AG04450 (cell line): ENCODE results near the gene POGLUT2. TPM values are rescaled to one million over a fixed set of nuclear protein-coding genes. Genes with fewer than 3 reads are reported as not detected.

Experiments
- CTCF ChIA-PET: fragments of 300-600, 350-600 bp; formaldehyde crosslinking; extraction: SDS; loops from one replicate; lab custom pipeline; 2022; ENCODE audit warnings: antibody characterized with exemption, inconsistent platforms; lab: Charles Lee
- POLR2A ChIA-PET: fragments of 350-600 bp; formaldehyde crosslinking; extraction: SDS; loops from one replicate; lab custom pipeline; 2021; ENCODE audit warnings: antibody characterized with exemption, inconsistent platforms; lab: Yijun Ruan, JAX
- DNase-seq: peaks from one replicate; pipeline ENCODE4 v3.0.0-alpha.2; 2011; ENCODE audit warnings: low read depth, low spot score
- H3K27ac ChIP-seq: one replicate; pipeline ENCODE4 v1.5.1; 2012; ENCODE audit warnings: low read depth, low read length, control low read depth
- H3K27me3 ChIP-seq: one replicate; pipeline ENCODE4 v1.6.0; 2012; ENCODE audit warnings: low read length; ENCODE audit not compliant: control insufficient read depth, insufficient read depth
- H3K4me3 ChIP-seq: 2 replicates; pipeline ENCODE4 v1.5.1; 2011; ENCODE audit warnings: mild to moderate bottlenecking, low read depth, low read length, control low read depth
- H3K9me3 ChIP-seq: 2 replicates; pipeline ENCODE4 v1.5.1; 2012; ENCODE audit warnings: low read length; ENCODE audit not compliant: control insufficient read depth, insufficient read depth
- CTCF ChIP-seq: IDR thresholded peaks from 2 replicates; pipeline ENCODE4 v1.5.1; 2011; ENCODE audit warnings: low read depth, low read length, control low read depth, inconsistent platforms
- polyA plus RNA-seq: library from polyadenylated mRNA; depleted of rRNA; stranded (reverse); fragments of >200 nt; gene quantifications from 2 replicates; pipeline ENCODE4 v1.2.3, GENCODE V29; 2011

Gene POGLUT2
- polyA plus RNA-seq, 1 experiment: 24.8 TPM

- Histone ChIP-seq H3K27me3 (no peaks in the 10 kb centered on the region), H3K27ac (peak overlapping the region; percentile 92), H3K9me3 (no peaks in the 10 kb centered on the region; the same call in 1 of the 2 replicates), H3K4me3 (peak overlapping the region; percentile 95)
- POLR2A ChIA-PET: interaction anchor here (1.0 to 2.3 kb wide), 8 partner anchors 19 to 253 kb away, joined by 3 to 15 read pairs (median 4); partner anchors contain the start of genes TEX30 and TPP2
- DNase-seq: no peak
- CTCF ChIA-PET: interaction anchor here (1.0 to 2.4 kb wide), 4 partner anchors 25 to 265 kb away, joined by 3 to 11 read pairs (median 4); no protein-coding TSS in a partner anchor
- TF ChIP-seq CTCF: no peak
These were observed 46.5 kb upstream of the POGLUT2 start for GRCh38 chr13:102845289-102845629.

GRCh38 chr13:102839462-102839861 lies 40.7 kb upstream of the POGLUT2 start:
- no peak for DNase-seq
- Histone ChIP-seq H3K4me3 (no peak overlapping the region), H3K27me3 (no peaks in the 10 kb centered on the region), H3K9me3 (no peaks in the 10 kb centered on the region), H3K27ac (no peak overlapping the region)
- CTCF ChIA-PET: interaction anchor here (1.6 kb wide), 1 partner anchor 31 kb away, joined by 5 read pairs; no protein-coding TSS in a partner anchor
- TF ChIP-seq CTCF: no peak
- POLR2A ChIA-PET: no interaction called here

- Histone ChIP-seq H3K27me3 (no peaks in the 10 kb centered on the region), H3K9me3 (no peaks in the 10 kb centered on the region), H3K4me3 (no peak overlapping the region), H3K27ac (no peak overlapping the region)
- POLR2A ChIA-PET: no interaction called here
- no peak for TF ChIP-seq CTCF
- CTCF ChIA-PET: interaction anchor here (1.6 kb wide), 1 partner anchor 32 kb away, joined by 5 read pairs; no protein-coding TSS in a partner anchor
- no peak for DNase-seq
These were observed 40.2 kb upstream of the POGLUT2 start for GRCh38 chr13:102838982-102839381.

- DNase-seq: no peak
- POLR2A ChIA-PET: no interaction called here
- Histone ChIP-seq H3K27ac (no peak overlapping the region), H3K4me3 (no peak overlapping the region), H3K9me3 (no peaks in the 10 kb centered on the region), H3K27me3 (no peaks in the 10 kb centered on the region)
- no peak for TF ChIP-seq CTCF
- CTCF ChIA-PET: interaction anchor here (1.3 kb wide), 1 partner anchor 32 kb away, joined by 3 read pairs; no protein-coding TSS in a partner anchor
These were observed 39.5 kb upstream of the POGLUT2 start for GRCh38 chr13:102838273-102838672.

GRCh38 chr13:102836471-102836870 lies 37.7 kb upstream of the POGLUT2 start:
- CTCF ChIA-PET: interaction anchor here (1.4 kb wide), 1 partner anchor 245 kb away, joined by 4 read pairs; no protein-coding TSS in a partner anchor
- no peak for DNase-seq
- H3K9me3 ChIP-seq: no peaks in the 10 kb centered on the region
- no peak for TF ChIP-seq CTCF
- H3K4me3 ChIP-seq: no peak overlapping the region
- no peaks in the 10 kb centered on the region for H3K27me3 ChIP-seq
- POLR2A ChIA-PET: no interaction called here
- no peak overlapping the region for H3K27ac ChIP-seq
